Measurements from ENCODE around the gene DUSP14. TPM values are rescaled to one million over a fixed set of nuclear protein-coding genes. Genes with fewer than 3 reads are reported as not detected.

The DUSP14 gene
- total RNA-seq, 3 donors from 2014 or later (not counting 1 experiment from before 2014, with no cell fraction given), result 5.0 to 9.1 (median 5.3) TPM

- Mint-ChIP-seq H3K9me3 (no peaks in the 10 kb centered on the region), H3K4me1 (peaks cover 35 to 38% of the 10 kb centered on the region in 2 donors), H3K36me3 (peaks cover 25% of the 10 kb centered on the region), H3K27ac (peak overlapping the region in 1 of 2 donors; percentile 71), H3K4me3 (no peak overlapping the region), H3K27me3 (ENCODE audit: low read depth in 2 of 2) (no peaks in the 10 kb centered on the region)
- no peak for ATAC-seq
- no peak for DNase-seq
- H3K27me3 ChIP-seq (ENCODE audit: control insufficient read depth, insufficient read depth, low read length), result no peaks in the 10 kb centered on the region
- TF ChIP-seq CTCF (IDR thresholded peaks at IDR 0.05), result no peak
- intact Hi-C loops (cut with micrococcal nuclease), result no loop called here
- no peaks in the 10 kb centered on the region for H3K9me3 ChIP-seq (ENCODE audit: control insufficient read depth, insufficient read depth, low read length)
- H3K27ac ChIP-seq (ENCODE audit: low read length), result no peak overlapping the region
- WGBS (ENCODE audit: insufficient coverage), result 92% methylated on average over 5 of the region's 5 CpGs
- H3K36me3 ChIP-seq (ENCODE audit: control insufficient read depth, insufficient read depth, low read length), result peaks cover 67% of the 10 kb centered on the region
- H3K4me1 ChIP-seq (ENCODE audit: control insufficient read depth, insufficient read depth, low read length), result peaks cover 4% of the 10 kb centered on the region
- no peak overlapping the region for H3K4me3 ChIP-seq (ENCODE audit: low read length)
Measured at GRCh38 chr17:37521821-37522220, 32.1 kb downstream of the DUSP14 start.

GRCh38 chr17:37523715-37524219, 34.1 kb downstream of the DUSP14 start:
- ATAC-seq (no peak), DNase-seq (no peak)
- WGBS (ENCODE audit: insufficient coverage), result 74% methylated on average over 8 of the region's 8 CpGs
- Mint-ChIP-seq H3K27ac (peak overlapping the region; percentile 19 to 48), H3K4me3 (no peak overlapping the region), H3K9me3 (no peaks in the 10 kb centered on the region), H3K4me1 (peaks cover 34 to 37% of the 10 kb centered on the region in 2 donors), H3K27me3 (ENCODE audit: low read depth in 2 of 2) (no peaks in the 10 kb centered on the region), H3K36me3 (peaks cover 10% of the 10 kb centered on the region)
- H3K27me3 ChIP-seq (ENCODE audit: control insufficient read depth, insufficient read depth, low read length), result no peaks in the 10 kb centered on the region
- TF ChIP-seq CTCF (IDR thresholded peaks at IDR 0.05), result no peak
- intact Hi-C loops (cut with micrococcal nuclease), result no loop called here
- peaks cover 67% of the 10 kb centered on the region for H3K36me3 ChIP-seq (ENCODE audit: control insufficient read depth, insufficient read depth, low read length)
- peaks cover 4% of the 10 kb centered on the region for H3K4me1 ChIP-seq (ENCODE audit: control insufficient read depth, insufficient read depth, low read length)
- no peak overlapping the region for H3K4me3 ChIP-seq (ENCODE audit: low read length)
- H3K27ac ChIP-seq (ENCODE audit: low read length), result no peak overlapping the region
- no peaks in the 10 kb centered on the region for H3K9me3 ChIP-seq (ENCODE audit: control insufficient read depth, insufficient read depth, low read length)

GRCh38 chr17:37527249-37527851, 37.7 kb downstream of the DUSP14 start:
- H3K27ac ChIP-seq (ENCODE audit: low read length), result no peak overlapping the region
- no peaks in the 10 kb centered on the region for H3K9me3 Mint-ChIP-seq
- no peaks in the 10 kb centered on the region for H3K4me1 ChIP-seq (ENCODE audit: control insufficient read depth, insufficient read depth, low read length)
- peaks cover 8% of the 10 kb centered on the region for H3K36me3 Mint-ChIP-seq
- H3K27me3 Mint-ChIP-seq (ENCODE audit: low read depth in 2 of 2), result no peaks in the 10 kb centered on the region
- no peak overlapping the region for H3K4me3 ChIP-seq (ENCODE audit: low read length)
- peaks cover 12 to 16% of the 10 kb centered on the region in 2 donors for H3K4me1 Mint-ChIP-seq
- DNase-seq (peak in 1 of 2 donors; percentile 66), ATAC-seq (peak in 2 of 3 donors; percentile 42 to 53)
- intact Hi-C loops (cut with micrococcal nuclease), result no loop called here
- peaks cover 73% of the 10 kb centered on the region for H3K36me3 ChIP-seq (ENCODE audit: control insufficient read depth, insufficient read depth, low read length)
- no peaks in the 10 kb centered on the region for H3K27me3 ChIP-seq (ENCODE audit: control insufficient read depth, insufficient read depth, low read length)
- TF ChIP-seq CTCF (IDR thresholded peaks at IDR 0.05), result peak; percentile 39
- no peak overlapping the region for H3K4me3 Mint-ChIP-seq
- WGBS (ENCODE audit: insufficient coverage), result 91% methylated on average over 2 of the region's 5 CpGs
- H3K27ac Mint-ChIP-seq, result peak overlapping the region; percentile 25 to 37
- no peaks in the 10 kb centered on the region for H3K9me3 ChIP-seq (ENCODE audit: control insufficient read depth, insufficient read depth, low read length)

- Histone ChIP-seq H3K4me3 (ENCODE audit: low read length) (no peak overlapping the region), H3K9me3 (ENCODE audit: control insufficient read depth, insufficient read depth, low read length) (no peaks in the 10 kb centered on the region), H3K4me1 (ENCODE audit: control insufficient read depth, insufficient read depth, low read length) (no peaks in the 10 kb centered on the region), H3K27me3 (ENCODE audit: control insufficient read depth, insufficient read depth, low read length) (no peaks in the 10 kb centered on the region), H3K36me3 (ENCODE audit: control insufficient read depth, insufficient read depth, low read length) (peaks cover 76% of the 10 kb centered on the region), H3K27ac (ENCODE audit: low read length) (no peak overlapping the region)
- Mint-ChIP-seq H3K9me3 (no peaks in the 10 kb centered on the region), H3K4me3 (no peak overlapping the region), H3K4me1 (peaks cover 5 to 10% of the 10 kb centered on the region in 2 donors), H3K36me3 (peaks cover 8% of the 10 kb centered on the region), H3K27me3 (ENCODE audit: low read depth in 2 of 2) (no peaks in the 10 kb centered on the region), H3K27ac (no peak overlapping the region)
- no peak for ATAC-seq
- WGBS (ENCODE audit: insufficient coverage), result 92% methylated on average over 3 of the region's 4 CpGs
- no peak for DNase-seq
- intact Hi-C loops (cut with micrococcal nuclease), result no loop called here
- TF ChIP-seq CTCF (IDR thresholded peaks at IDR 0.05), result no peak
Measured at GRCh38 chr17:37530420-37530819, 40.7 kb downstream of the DUSP14 start.

Data from natural killer cell (primary cell).